Panc1 (cell line): Measurements from ENCODE around the gene PSMB7.

Experiments used
- CTCF ChIP-seq: fragments of 450-650 bp; IDR thresholded peaks from 2 replicates; pipeline ENCODE4 v1.5.1; 2017; ENCODE audit warnings: mild to moderate bottlenecking
- SIN3A ChIP-seq: IDR thresholded peaks from 2 replicates; pipeline ENCODE4 v1.6.1; 2012; ENCODE audit warnings: low read depth, mild to moderate bottlenecking, low read length, moderate library complexity, borderline replicate concordance; ENCODE audit not compliant: insufficient read depth

GRCh38 chr9:124384846-124385245 lies 30.4 kb downstream of the PSMB7 start:
- TF ChIP-seq CTCF: no peak
- TF ChIP-seq SIN3A: no peak
